ENCODE data around the gene MTR.

Gene MTR

GRCh38 chr1:236870721-236871120 lies 75.6 kb downstream of the MTR start:
- TF ChIP-seq CTCF (IDR thresholded peaks at IDR 0.05; ENCODE audit: insufficient read depth, low read depth, low read length, missing control alignments) = no peak
- no peak overlapping the region for H3K4me3 ChIP-seq (ENCODE audit: low read length)
- no peak for DNase-seq (ENCODE audit: low read depth)

- DNase-seq (ENCODE audit: low read depth) = no peak
- no peak overlapping the region for H3K4me3 ChIP-seq (ENCODE audit: low read length)
- TF ChIP-seq CTCF (IDR thresholded peaks at IDR 0.05; ENCODE audit: insufficient read depth, low read depth, low read length, missing control alignments) = no peak
These were observed 77.1 kb downstream of the MTR start for GRCh38 chr1:236872075-236872666.

GRCh38 chr1:236875975-236876374 lies 80.9 kb downstream of the MTR start:
- no peak for DNase-seq (ENCODE audit: low read depth)
- TF ChIP-seq CTCF (IDR thresholded peaks at IDR 0.05; ENCODE audit: insufficient read depth, low read depth, low read length, missing control alignments) = no peak
- no peak overlapping the region for H3K4me3 ChIP-seq (ENCODE audit: low read length)

- H3K4me3 ChIP-seq (ENCODE audit: low read length) = no peak overlapping the region
- no peak for TF ChIP-seq CTCF (IDR thresholded peaks at IDR 0.05; ENCODE audit: insufficient read depth, low read depth, low read length, missing control alignments)
- peak; percentile 29 for DNase-seq (ENCODE audit: low read depth)
These were observed 82.6 kb downstream of the MTR start for GRCh38 chr1:236877661-236878060.

GRCh38 chr1:236880209-236880608 lies 85.1 kb downstream of the MTR start:
- no peak for DNase-seq (ENCODE audit: low read depth)
- TF ChIP-seq CTCF (IDR thresholded peaks at IDR 0.05; ENCODE audit: insufficient read depth, low read depth, low read length, missing control alignments) = no peak
- H3K4me3 ChIP-seq (ENCODE audit: low read length) = no peak overlapping the region

GRCh38 chr1:236882678-236883077 lies 87.6 kb downstream of the MTR start:
- TF ChIP-seq CTCF (IDR thresholded peaks at IDR 0.05; ENCODE audit: insufficient read depth, low read depth, low read length, missing control alignments) = no peak
- H3K4me3 ChIP-seq (ENCODE audit: low read length) = no peak overlapping the region
- no peak for DNase-seq (ENCODE audit: low read depth)

- no peak overlapping the region for H3K4me3 ChIP-seq (ENCODE audit: low read length)
- DNase-seq (ENCODE audit: low read depth) = no peak
- no peak for TF ChIP-seq CTCF (IDR thresholded peaks at IDR 0.05; ENCODE audit: insufficient read depth, low read depth, low read length, missing control alignments)
These were observed 91.1 kb downstream of the MTR start for GRCh38 chr1:236886199-236886598.

Measured in epithelial cell of esophagus (primary cell).